IMR-90 (cell line): Measurements from ENCODE around the gene MSMO1. TPM values are rescaled to one million over a fixed set of nuclear protein-coding genes. Genes with fewer than 3 reads are reported as not detected.

Experiments
- ATAC-seq: fragments of 200-7000 bp; cut with Tn5 transposase; 2 replicates; pipeline ENCODE4 v1.9.1; 2020; ENCODE audit warnings: low read depth, mild to moderate bottlenecking, moderate library complexity
- BruUV-seq: library from RNA; stranded (reverse); fragments of 400-500 nt; replicated peaks from 2 replicates; lab custom pipeline; 2021; lab: Mats Ljungman, UMichigan
- CTCF ChIA-PET: fragments of 300-600 bp; formaldehyde crosslinking; extraction: SDS; loops from one replicate; lab custom pipeline; 2021; ENCODE audit warnings: antibody characterized with exemption; lab: Yijun Ruan, JAX
- POLR2A ChIA-PET: fragments of 300-600 bp; sonication (Branson Sonifier 250); formaldehyde crosslinking; loops from one replicate; lab custom pipeline; 2022; ENCODE audit warnings: antibody characterized with exemption; ENCODE audit not compliant: unreplicated experiment; lab: Charles Lee
- DNase-seq: peaks from one replicate; pipeline ENCODE4 v3.0.0; 2013
- H2AFZ ChIP-seq: replicated peaks from 2 replicates; pipeline ENCODE3; 2013; ENCODE audit warnings: low read length, mild to moderate bottlenecking; ENCODE audit not compliant: poor library complexity
- H2AK5ac ChIP-seq: 2 replicates; pipeline ENCODE4 v1.6.1; 2013; ENCODE audit warnings: low read depth, low read length, inconsistent platforms
- H2AK9ac ChIP-seq: replicated peaks from 2 replicates; pipeline ENCODE3; 2013; ENCODE audit warnings: mild to moderate bottlenecking, low read depth, low read length, moderate library complexity; ENCODE audit not compliant: poor library complexity
- H2BK120ac ChIP-seq: 2 replicates; pipeline ENCODE4 v1.6.1; 2013; ENCODE audit warnings: low read depth, low read length, inconsistent platforms
- H2BK15ac ChIP-seq: 3 replicates; pipeline ENCODE4 v1.6.1; 2013; ENCODE audit warnings: low read depth, low read length, inconsistent platforms
- H2BK20ac ChIP-seq: 2 replicates; pipeline ENCODE4 v1.6.1; 2013; ENCODE audit warnings: low read depth, mild to moderate bottlenecking, inconsistent platforms, low read length, moderate library complexity
- H2BK5ac ChIP-seq: 2 replicates; pipeline ENCODE4 v1.6.1; 2013; ENCODE audit warnings: mild to moderate bottlenecking, low read depth, low read length, inconsistent platforms; ENCODE audit not compliant: poor library complexity, severe bottlenecking
- H3K14ac ChIP-seq: replicated peaks from 2 replicates; pipeline ENCODE4 v1.6.1; 2013; ENCODE audit warnings: low read depth, low read length, inconsistent platforms
- H3K18ac ChIP-seq: 2 replicates; pipeline ENCODE4 v1.6.1; 2013; ENCODE audit warnings: low read depth, low read length, control low read depth
- H3K23ac ChIP-seq: 2 replicates; pipeline ENCODE4 v1.6.1; 2013; ENCODE audit warnings: low read depth, low read length, inconsistent platforms
- H3K27ac ChIP-seq: 2 replicates; pipeline ENCODE4 v1.5.1; 2013; ENCODE audit warnings: mild to moderate bottlenecking, control low read depth, low read length; ENCODE audit not compliant: insufficient read depth
- H3K27me3 ChIP-seq: 2 replicates; pipeline ENCODE4 v1.6.1; 2013; ENCODE audit warnings: low read length; ENCODE audit not compliant: control insufficient read depth, insufficient read depth
- H3K36me3 ChIP-seq: 2 replicates; pipeline ENCODE4 v1.6.1; 2013; ENCODE audit warnings: low read length, mixed read lengths; ENCODE audit not compliant: control insufficient read depth, insufficient read depth
- H3K4ac ChIP-seq: 2 replicates; pipeline ENCODE4 v1.6.1; 2013; ENCODE audit warnings: low read depth, low read length, inconsistent platforms
- H3K4me1 ChIP-seq: 2 replicates; pipeline ENCODE4 v1.6.1; 2013; ENCODE audit warnings: low read length, mixed read lengths; ENCODE audit not compliant: control insufficient read depth, insufficient read depth
- H3K4me2 ChIP-seq: 2 replicates; pipeline ENCODE4 v1.6.1; 2013; ENCODE audit warnings: low read depth, mild to moderate bottlenecking, control low read depth, low read length, moderate library complexity
- H3K4me3 ChIP-seq: 2 replicates; pipeline ENCODE4 v1.5.1; 2013; ENCODE audit warnings: low read depth, mild to moderate bottlenecking, control low read depth, low read length, moderate library complexity; ENCODE audit not compliant: insufficient read depth
- H3K56ac ChIP-seq: 2 replicates; pipeline ENCODE4 v1.6.1; 2013; ENCODE audit warnings: low read length, inconsistent platforms; ENCODE audit not compliant: insufficient read depth; ENCODE audit errors: extremely low read depth
- H3K79me1 ChIP-seq, 2 experiments: 2 replicates each; pipeline ENCODE4 v1.6.1; 2013; ENCODE audit warnings: low read length in 2 of 2, inconsistent platforms in 1 of 2, low read depth in 1 of 2
- H3K9ac ChIP-seq: 2 replicates; pipeline ENCODE4 v1.6.1; 2013; ENCODE audit warnings: low read depth, low read length, control low read depth
- H3K9me1 ChIP-seq: 2 replicates; pipeline ENCODE4 v1.6.1; 2013; ENCODE audit warnings: low read length, inconsistent platforms; ENCODE audit not compliant: insufficient read depth
- H3K9me3 ChIP-seq: 2 replicates; pipeline ENCODE4 v1.6.1; 2013; ENCODE audit warnings: low read length; ENCODE audit not compliant: control insufficient read depth, insufficient read depth
- H4K20me1 ChIP-seq: 2 replicates; pipeline ENCODE4 v1.6.1; 2013; ENCODE audit warnings: low read length, inconsistent platforms; ENCODE audit not compliant: insufficient read depth
- H4K5ac ChIP-seq: 2 replicates; pipeline ENCODE4 v1.6.1; 2013; ENCODE audit warnings: mild to moderate bottlenecking, low read depth, low read length, control low read depth
- H4K8ac ChIP-seq, 2 experiments: 2 replicates each; pipeline ENCODE4 v1.6.1; 2013; ENCODE audit warnings: low read depth in 2 of 2, low read length in 2 of 2, control low read depth in 1 of 2, inconsistent platforms in 1 of 2
- H4K91ac ChIP-seq: 2 replicates; pipeline ENCODE4 v1.6.1; 2013; ENCODE audit warnings: low read depth, low read length, inconsistent platforms; ENCODE audit not compliant: insufficient read depth
- CEBPB ChIP-seq: IDR thresholded peaks from 2 replicates; pipeline ENCODE4 v1.6.1; 2012; ENCODE audit warnings: low read depth, low read length, improper control_type of control experiment
- MAZ ChIP-seq: IDR thresholded peaks from 2 replicates; pipeline ENCODE4 v1.6.1; 2012; ENCODE audit warnings: low read depth, mild to moderate bottlenecking, low read length, improper control_type of control experiment, moderate library complexity, borderline replicate concordance
- WGBS, 2 experiments: methylation state at CpG; one replicate each; pipeline versions ENCODE4 v1.1.5 to v1.1.7; 2013; ENCODE audit warnings: missing lambda C conversion rate in 2 of 2; ENCODE audit not compliant: insufficient read length in 1 of 2; ENCODE audit errors: extremely low coverage in 2 of 2; 5-methylcytosine and 5-hydroxymethylcytosine counted together
- dilution Hi-C: fragments of 300-500 bp; cut with HindIII; formaldehyde crosslinking; loops from one replicate; pipeline ENCODE4 v1.14.3; 2018; ENCODE audit warnings: low sequenced_read_pairs; ENCODE audit not compliant: unreplicated experiment
- in situ Hi-C: fragments of 300-500 bp; cut with MboI; formaldehyde crosslinking; loops from 3 replicates; pipeline ENCODE4 v1.14.3; 2019; ENCODE audit warnings: low sequenced_read_pairs, inconsistent platforms, mixed read lengths
- intact Hi-C: fragments of 100-400 bp; cut with micrococcal nuclease; formaldehyde crosslinking; loops from 2 replicates; pipeline ENCODE4 v1.10.0; 2022
- polyA plus RNA-seq, 3 experiments: library from polyadenylated mRNA; depleted of rRNA; stranded (reverse); fragments of >200 nt; gene quantifications; 2 replicates each; pipeline ENCODE4 v1.2.3, GENCODE V29; 2012; ENCODE audit warnings: low replicate concordance in 1 of 3
- total RNA-seq: library from RNA; depleted of rRNA; stranded (reverse); fragments of >200 nt; gene quantifications from 2 replicates; pipeline ENCODE4 v1.2.3, GENCODE V29; 2012

The MSMO1 gene
- total and polyA plus RNA-seq, 2 of the 4 experiments (the other 2 are of a cell fraction), result 40.1 to 42.1 TPM

GRCh38 chr4:165347647-165348569 lies 20.4 kb downstream of the MSMO1 start:
- Histone ChIP-seq H3K36me3 (no peaks in the 10 kb centered on the region), H3K9ac (no peak overlapping the region), H3K9me1 (no peaks in the 10 kb centered on the region), H3K4me2 (no peak overlapping the region), H2AFZ (no peak overlapping the region), H2AK5ac (no peak overlapping the region), H3K14ac (no peak overlapping the region), H3K56ac (no peak overlapping the region), H3K27me3 (no peaks in the 10 kb centered on the region), H3K23ac (no peak overlapping the region), H4K8ac (no peak overlapping the region), H2BK20ac (no peak overlapping the region), H3K4me1 (no peaks in the 10 kb centered on the region), H3K9me3 (no peaks in the 10 kb centered on the region), H2BK120ac (no peak overlapping the region), H4K91ac (no peak overlapping the region), H3K79me1 (no peaks in the 10 kb centered on the region), H4K5ac (no peak overlapping the region), H3K4me3 (no peak overlapping the region), H2BK5ac (no peak overlapping the region), H3K4ac (no peak overlapping the region), H3K18ac (no peak overlapping the region), H2BK15ac (no peak overlapping the region), H4K20me1 (no peaks in the 10 kb centered on the region), H3K27ac (no peak overlapping the region), H2AK9ac (no peak overlapping the region)
- no TSS peak for BruUV-seq
- in situ Hi-C loops (loop anchor here (25.0 kb wide), 1 partner anchor 136 kb away; the partner anchor contains the start of gene KLHL2), dilution Hi-C loops (no loop called here), intact Hi-C loops (no loop called here)
- CTCF ChIA-PET, result interaction anchor here (0.6 kb wide), 1 partner anchor 12 kb away, joined by 3 read pairs; no protein-coding TSS in a partner anchor
- TF ChIP-seq MAZ (no peak), CEBPB (peak; percentile 57; the same call in 1 of the 2 replicates)
- DNase-seq (no peak), ATAC-seq (no peak)
- no CpG with 5 or more reads among the region's 3 CpGs for WGBS, 2 experiments
- POLR2A ChIA-PET, result no interaction called here
